HEK293T (cell line): ENCODE measurements around the gene KCTD11.
"Not testable (repeated sequence)": the region's sequence is repeated elsewhere in the genome, so short reads cannot be mapped to it uniquely, and the experiment has no call there.

Experiments
- CTCF ChIA-PET: fragments of 350-600 bp; formaldehyde crosslinking; extraction: SDS; loops from one replicate; lab custom pipeline; 2021; ENCODE audit warnings: antibody characterized with exemption, inconsistent platforms; lab: Yijun Ruan, JAX
- POLR2A ChIA-PET: fragments of 350-600 bp; formaldehyde crosslinking; extraction: SDS; loops from one replicate; lab custom pipeline; 2020; ENCODE audit warnings: antibody characterized with exemption, inconsistent platforms; lab: Yijun Ruan, JAX
- DNase-seq: peaks from one replicate; pipeline ENCODE4 v3.0.0; 2012; ENCODE audit warnings: mixed read lengths; ENCODE audit errors: extremely low spot score
- ARNT ChIP-seq: fragments of 450-650 bp; IDR thresholded peaks from 2 replicates; pipeline ENCODE4 v1.6.1; 2017; ENCODE audit warnings: mild to moderate bottlenecking
- BHLHE40 ChIP-seq: fragments of 450-650 bp; IDR thresholded peaks from 2 replicates; pipeline ENCODE4 v1.6.1; 2016; ENCODE audit warnings: mild to moderate bottlenecking, moderate library complexity, borderline replicate concordance
- CTBP1 ChIP-seq: fragments of 450-650 bp; IDR thresholded peaks from 2 replicates; pipeline ENCODE4 v1.6.1; 2016; ENCODE audit warnings: borderline replicate concordance
- ELF4 ChIP-seq: fragments of 450-650 bp; IDR thresholded peaks from 2 replicates; pipeline ENCODE4 v1.6.1; 2017; ENCODE audit warnings: antibody characterized with exemption
- FOXA1 ChIP-seq: fragments of 450-650 bp; IDR thresholded peaks from 2 replicates; pipeline ENCODE4 v1.6.1; 2016; ENCODE audit warnings: mild to moderate bottlenecking
- FOXK2 ChIP-seq: fragments of 450-650 bp; IDR thresholded peaks from 2 replicates; pipeline ENCODE4 v1.6.1; 2016; ENCODE audit warnings: mild to moderate bottlenecking
- FOXM1 ChIP-seq: fragments of 450-650 bp; IDR thresholded peaks from 2 replicates; pipeline ENCODE4 v1.6.1; 2017; ENCODE audit warnings: mild to moderate bottlenecking, borderline replicate concordance
- HDGF ChIP-seq: fragments of 450-650 bp; IDR thresholded peaks from 2 replicates; pipeline ENCODE4 v1.6.1; 2017; ENCODE audit warnings: antibody characterized with exemption, borderline replicate concordance
- L3MBTL2 ChIP-seq: fragments of 450-650 bp; conservative IDR thresholded peaks from 2 replicates; pipeline ENCODE4 v1.6.1; 2016; ENCODE audit warnings: mild to moderate bottlenecking
- LEF1 ChIP-seq: fragments of 450-650 bp; IDR thresholded peaks from 2 replicates; pipeline ENCODE4 v1.6.1; 2017; ENCODE audit warnings: mild to moderate bottlenecking, borderline replicate concordance
- NFRKB ChIP-seq: fragments of 450-650 bp; IDR thresholded peaks from 2 replicates; pipeline ENCODE4 v1.6.1; 2016; ENCODE audit warnings: mild to moderate bottlenecking, moderate library complexity
- PKNOX1 ChIP-seq: fragments of 450-650 bp; IDR thresholded peaks from 2 replicates; pipeline ENCODE4 v1.6.1; 2016
- SP1 ChIP-seq: fragments of 450-650 bp; IDR thresholded peaks from 2 replicates; pipeline ENCODE4 v1.6.1; 2017
- SUZ12 ChIP-seq: fragments of 450-650 bp; IDR thresholded peaks from 2 replicates; pipeline ENCODE4 v1.6.1; 2016; ENCODE audit warnings: mild to moderate bottlenecking
- TARDBP ChIP-seq: fragments of 450-650 bp; IDR thresholded peaks from 2 replicates; pipeline ENCODE4 v1.6.1; 2016
- ZNF384 ChIP-seq: fragments of 450-650 bp; IDR thresholded peaks from 2 replicates; pipeline ENCODE4 v1.6.1; 2016

KCTD11 gene

GRCh38 chr17:7332111-7332510 is 19.9 kb upstream of the KCTD11 start:
- ChIA-PET POLR2A (interaction anchor here (0.6 kb wide), 1 partner anchor 579 kb away, joined by 3 read pairs; no protein-coding TSS in a partner anchor), CTCF (no interaction called here)
- DNase-seq: no peak
- TF ChIP-seq HDGF: no peak
- no peak for TF ChIP-seq PKNOX1
- no peak for TF ChIP-seq FOXM1
- TF ChIP-seq L3MBTL2: no peak
- TF ChIP-seq FOXK2: no peak

DNA sequence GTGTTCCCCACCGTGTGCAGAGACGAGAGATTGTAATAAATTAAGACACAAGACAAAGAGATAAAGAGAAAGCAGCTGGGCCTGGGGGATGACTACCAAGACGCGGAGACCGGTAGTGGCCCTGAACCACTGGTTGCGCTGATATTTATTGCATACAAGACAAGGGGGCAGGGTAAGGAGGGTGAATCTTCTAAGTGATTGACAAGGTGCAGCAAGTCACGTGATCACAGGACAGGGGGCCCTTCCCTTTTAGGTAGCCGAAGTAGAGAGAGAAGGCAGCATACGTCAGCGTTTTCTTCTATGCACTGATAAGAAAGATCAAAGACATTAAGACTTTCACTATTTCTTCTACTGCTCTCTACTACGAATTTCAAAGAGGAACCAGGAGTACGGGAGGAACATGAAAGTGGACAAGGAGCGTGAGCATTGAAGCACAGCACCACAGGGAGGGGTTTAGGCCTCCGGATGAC is 19.3 kb upstream of the KCTD11 start:
- POLR2A ChIA-PET: interaction anchor here (0.6 kb wide), 1 partner anchor 579 kb away, joined by 3 read pairs; no protein-coding TSS in a partner anchor
- CTCF ChIA-PET, DNase-seq: not testable (repeated sequence)

DNA sequence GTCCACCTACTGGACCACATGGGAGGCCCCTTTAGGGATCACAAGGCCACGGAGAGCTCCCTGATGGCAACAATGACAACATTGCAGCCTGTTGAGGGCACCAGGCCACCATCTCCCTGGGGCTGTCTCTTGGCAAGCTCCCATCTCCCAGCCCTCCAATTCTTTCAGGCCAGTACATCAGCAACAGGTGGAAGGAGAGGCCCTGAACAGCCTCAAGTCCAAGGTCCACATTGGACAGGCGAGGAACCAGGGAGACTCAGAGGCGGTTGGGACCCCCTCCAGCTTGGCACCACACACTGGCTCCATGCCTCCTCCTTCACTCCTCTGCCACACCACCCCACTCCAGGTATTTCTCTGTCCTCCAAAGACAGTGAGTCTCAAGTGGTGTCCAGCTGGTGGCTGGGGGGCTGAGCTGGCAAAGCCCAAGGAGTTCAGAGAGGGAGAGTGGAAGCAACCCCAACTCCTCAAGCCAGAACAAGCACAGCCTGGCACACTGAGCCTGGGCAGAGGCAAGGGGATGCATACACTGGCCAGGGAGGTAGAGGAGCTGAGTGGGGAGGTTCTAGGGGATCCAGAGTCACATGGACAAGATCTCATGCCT is 16.9 kb upstream of the KCTD11 start:
- ChIA-PET POLR2A (no interaction called here), CTCF (no interaction called here)
- TF ChIP-seq ARNT: no peak
- TF ChIP-seq PKNOX1: no peak
- no peak for TF ChIP-seq HDGF
- no peak for TF ChIP-seq TARDBP
- TF ChIP-seq L3MBTL2: no peak
- TF ChIP-seq ELF4: no peak
- TF ChIP-seq ZNF384: no peak
- TF ChIP-seq SP1: no peak
- TF ChIP-seq SUZ12: no peak
- no peak for TF ChIP-seq BHLHE40
- TF ChIP-seq CTBP1: no peak
- TF ChIP-seq LEF1: no peak
- DNase-seq: no peak

DNA sequence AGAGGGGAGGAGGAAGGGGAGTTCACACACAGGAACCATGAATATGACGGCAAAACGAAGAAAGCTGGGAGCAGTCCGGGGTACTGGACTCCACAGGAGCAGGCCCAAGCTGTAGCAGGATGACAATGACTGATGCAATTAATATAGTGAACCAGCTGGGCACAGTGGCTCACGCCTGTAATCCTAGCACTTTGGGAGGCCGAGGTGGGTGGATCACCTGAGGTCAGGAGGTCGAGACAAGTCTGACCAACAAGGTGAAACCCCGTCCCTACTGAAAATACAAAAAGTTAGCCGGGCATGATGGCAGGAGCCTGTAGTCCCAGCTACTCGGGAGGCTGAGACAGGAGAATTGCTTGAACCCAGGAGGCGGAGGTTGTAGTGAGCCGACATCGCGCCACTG is 16.2 kb upstream of the KCTD11 start:
- CTCF ChIA-PET: not testable (repeated sequence)

GRCh38 chr17:7336240-7337175 is 15.5 kb upstream of the KCTD11 start, which contains the start of gene ACAP1:
Gene ACAP1 (plus strand): TSS chr17:7336529. CDS start chr17:7336735, 206 bp downstream.
- no peak for TF ChIP-seq PKNOX1
- no peak for TF ChIP-seq ZNF384
- no peak for TF ChIP-seq L3MBTL2
- ChIA-PET POLR2A (no interaction called here), CTCF (no interaction called here)
- DNase-seq: no peak

More for the DNA sequence above, 16.2 kb upstream of the KCTD11 start:
- DNase-seq, POLR2A ChIA-PET: not testable (repeated sequence)

DNA sequence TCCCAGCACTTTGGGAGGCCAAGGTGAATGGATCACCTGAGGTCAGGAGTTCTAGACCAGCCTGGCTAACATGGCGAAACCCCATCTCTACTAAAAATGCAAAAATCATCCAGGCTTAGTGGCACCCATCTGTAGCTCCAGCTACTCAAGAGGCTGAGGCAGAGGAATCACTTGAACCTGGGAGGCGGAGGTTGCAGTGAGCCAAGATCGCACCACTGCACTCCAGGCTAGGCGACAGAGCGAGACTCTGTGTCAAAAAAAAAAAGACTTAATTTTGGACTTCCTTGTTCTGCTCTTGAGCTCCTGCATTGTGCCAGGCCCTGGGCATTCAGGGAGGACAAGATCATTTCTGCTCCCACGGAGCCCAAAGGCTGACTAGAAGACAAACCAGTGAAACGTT is 14.4 kb upstream of the KCTD11 start:
- CTCF ChIA-PET, DNase-seq: not testable (repeated sequence)
- POLR2A ChIA-PET: interaction anchor here (1.0 to 1.1 kb wide), 2 partner anchors 13 to 24 kb away, joined by 5 to 6 read pairs; no protein-coding TSS in a partner anchor

GRCh38 chr17:7340179-7340578 is 11.8 kb upstream of the KCTD11 start:
- TF ChIP-seq TARDBP: no peak
- no peak for TF ChIP-seq SUZ12
- no peak for TF ChIP-seq CTBP1
- no peak for TF ChIP-seq L3MBTL2
- TF ChIP-seq HDGF: no peak
- TF ChIP-seq FOXK2: no peak
- no peak for TF ChIP-seq NFRKB
- TF ChIP-seq LEF1: no peak
- no peak for TF ChIP-seq FOXA1
- no peak for TF ChIP-seq BHLHE40
- no peak for TF ChIP-seq ELF4
- TF ChIP-seq ARNT: no peak
- no peak for TF ChIP-seq PKNOX1
- no peak for TF ChIP-seq ZNF384
- TF ChIP-seq FOXM1: no peak
- TF ChIP-seq SP1: no peak
- ChIA-PET POLR2A (interaction anchor here (0.6 kb wide), 1 partner anchor 11 kb away, joined by 3 read pairs; no protein-coding TSS in a partner anchor), CTCF (no interaction called here)
- no peak for DNase-seq
